ENCODE data around the gene PRKCE. TPM values are rescaled to one million over a fixed set of nuclear protein-coding genes. Genes with fewer than 3 reads are reported as not detected.
A peak's percentile ranks its signal among the peaks of the same experiment; 100 is the strongest.
"Not testable (repeated sequence)": the region's sequence is repeated elsewhere in the genome, so short reads cannot be mapped to it uniquely, and the experiment has no call there.

The PRKCE gene
- total RNA-seq, 1 donor from 2014 or later: 11.7 TPM

GRCh38 chr2:45881970-45882581 lies 230.6 kb downstream of the PRKCE start:
- intact Hi-C loops (cut with micrococcal nuclease): no loop called here
- H3K4me1 Mint-ChIP-seq (ENCODE audit: low read depth): no peaks in the 10 kb centered on the region
- no peak for DNase-seq (ENCODE audit: low spot score)
- H3K27ac Mint-ChIP-seq: no peak overlapping the region
- peaks cover 6% of the 10 kb centered on the region for H3K36me3 Mint-ChIP-seq (ENCODE audit: low read depth)
- H3K4me3 Mint-ChIP-seq: no peak overlapping the region
- H3K9me3 Mint-ChIP-seq: peaks cover 10% of the 10 kb centered on the region
- peaks cover 2% of the 10 kb centered on the region for H3K27me3 Mint-ChIP-seq (ENCODE audit: insufficient read depth)

- H3K27me3 Mint-ChIP-seq (ENCODE audit: insufficient read depth): no peaks in the 10 kb centered on the region
- H3K4me1 Mint-ChIP-seq (ENCODE audit: low read depth): no peaks in the 10 kb centered on the region
- H3K27ac Mint-ChIP-seq: no peak overlapping the region
- H3K36me3 Mint-ChIP-seq (ENCODE audit: low read depth): peaks cover 1% of the 10 kb centered on the region
- H3K4me3 Mint-ChIP-seq: no peak overlapping the region
- no peak for DNase-seq (ENCODE audit: low spot score)
- intact Hi-C loops (cut with micrococcal nuclease): no loop called here
- H3K9me3 Mint-ChIP-seq: peaks cover 2% of the 10 kb centered on the region
Measured at GRCh38 chr2:45882707-45883602, 231.5 kb downstream of the PRKCE start.

- DNase-seq (ENCODE audit: low spot score): no peak
- H3K4me3 Mint-ChIP-seq: no peak overlapping the region
- H3K36me3 Mint-ChIP-seq (ENCODE audit: low read depth): no peaks in the 10 kb centered on the region
- no peaks in the 10 kb centered on the region for H3K4me1 Mint-ChIP-seq (ENCODE audit: low read depth)
- intact Hi-C loops (cut with micrococcal nuclease): no loop called here
- no peaks in the 10 kb centered on the region for H3K27me3 Mint-ChIP-seq (ENCODE audit: insufficient read depth)
- H3K9me3 Mint-ChIP-seq: no peaks in the 10 kb centered on the region
- no peak overlapping the region for H3K27ac Mint-ChIP-seq
Measured at GRCh38 chr2:45883603-45884000, 232.1 kb downstream of the PRKCE start.

- intact Hi-C loops (cut with micrococcal nuclease): no loop called here
- Mint-ChIP-seq H3K4me3 (no peak overlapping the region), H3K36me3 (ENCODE audit: low read depth) (no peaks in the 10 kb centered on the region), H3K27me3 (ENCODE audit: insufficient read depth) (no peaks in the 10 kb centered on the region), H3K27ac (no peak overlapping the region), H3K4me1 (ENCODE audit: low read depth) (peaks cover 3% of the 10 kb centered on the region), H3K9me3 (no peaks in the 10 kb centered on the region)
- no peak for DNase-seq (ENCODE audit: low spot score)
Measured at GRCh38 chr2:45884126-45884525, 232.7 kb downstream of the PRKCE start.

- H3K9me3 Mint-ChIP-seq: no peaks in the 10 kb centered on the region
- H3K36me3 Mint-ChIP-seq (ENCODE audit: low read depth): no peaks in the 10 kb centered on the region
- intact Hi-C loops (cut with micrococcal nuclease): no loop called here
- no peaks in the 10 kb centered on the region for H3K27me3 Mint-ChIP-seq (ENCODE audit: insufficient read depth)
- H3K27ac Mint-ChIP-seq: no peak overlapping the region
- H3K4me3 Mint-ChIP-seq: no peak overlapping the region
- H3K4me1 Mint-ChIP-seq (ENCODE audit: low read depth): peaks cover 5% of the 10 kb centered on the region
- no peak for DNase-seq (ENCODE audit: low spot score)
Measured at GRCh38 chr2:45885171-45885621, 233.7 kb downstream of the PRKCE start.

DNA sequence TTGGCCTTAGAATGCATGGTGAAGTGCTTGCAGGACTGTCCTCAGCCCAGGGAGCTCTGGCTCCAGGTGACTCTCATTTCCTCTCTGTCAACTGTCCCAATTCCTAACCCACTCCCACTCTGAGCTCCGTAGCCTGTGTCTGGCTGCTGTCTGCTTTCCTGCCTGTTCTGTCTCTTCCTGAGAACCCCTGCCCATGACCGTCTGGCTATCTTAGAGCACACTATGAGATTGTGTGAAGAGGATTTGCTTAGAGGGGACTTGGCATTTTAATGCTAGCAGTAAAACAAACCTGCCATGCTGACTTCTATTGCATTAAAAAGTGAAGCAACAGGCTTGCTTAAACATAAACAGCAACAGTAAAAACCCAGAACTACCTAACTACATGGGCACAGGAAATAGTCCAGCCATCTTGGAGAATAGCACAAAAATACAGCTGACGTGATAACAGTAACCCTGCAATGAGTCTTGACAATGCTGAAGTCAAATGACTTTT lies 234.7 kb downstream of the PRKCE start:
- H3K27me3 Mint-ChIP-seq (ENCODE audit: insufficient read depth): no peaks in the 10 kb centered on the region
- H3K4me1 Mint-ChIP-seq (ENCODE audit: low read depth): peaks cover 12% of the 10 kb centered on the region
- H3K27ac Mint-ChIP-seq: no peak overlapping the region
- intact Hi-C loops (cut with micrococcal nuclease): no loop called here
- no peak for DNase-seq (ENCODE audit: low spot score)
- H3K9me3 Mint-ChIP-seq: no peaks in the 10 kb centered on the region
- H3K36me3 Mint-ChIP-seq (ENCODE audit: low read depth): no peaks in the 10 kb centered on the region
- H3K4me3 Mint-ChIP-seq: no peak overlapping the region

GRCh38 chr2:45888167-45888566 lies 236.7 kb downstream of the PRKCE start:
- Mint-ChIP-seq H3K27me3 (ENCODE audit: insufficient read depth) (no peaks in the 10 kb centered on the region), H3K27ac (no peak overlapping the region), H3K4me1 (ENCODE audit: low read depth) (peaks cover 23% of the 10 kb centered on the region), H3K4me3 (no peak overlapping the region), H3K36me3 (ENCODE audit: low read depth) (peaks cover 2% of the 10 kb centered on the region), H3K9me3 (no peaks in the 10 kb centered on the region)
- intact Hi-C loops (cut with micrococcal nuclease): no loop called here
- DNase-seq (ENCODE audit: low spot score): no peak

GRCh38 chr2:45888641-45889040 lies 237.2 kb downstream of the PRKCE start:
- Mint-ChIP-seq H3K36me3 (ENCODE audit: low read depth) (peaks cover 2% of the 10 kb centered on the region), H3K4me3 (no peak overlapping the region), H3K4me1 (ENCODE audit: low read depth) (peaks cover 23% of the 10 kb centered on the region), H3K9me3 (no peaks in the 10 kb centered on the region), H3K27ac (no peak overlapping the region), H3K27me3 (ENCODE audit: insufficient read depth) (no peaks in the 10 kb centered on the region)
- intact Hi-C loops (cut with micrococcal nuclease): no loop called here
- DNase-seq (ENCODE audit: low spot score): no peak

- Mint-ChIP-seq H3K4me3 (no peak overlapping the region), H3K9me3 (no peaks in the 10 kb centered on the region), H3K4me1 (ENCODE audit: low read depth) (peaks cover 23% of the 10 kb centered on the region), H3K36me3 (ENCODE audit: low read depth) (peaks cover 2% of the 10 kb centered on the region), H3K27ac (no peak overlapping the region), H3K27me3 (ENCODE audit: insufficient read depth) (no peaks in the 10 kb centered on the region)
- peak; percentile 5 for DNase-seq (ENCODE audit: low spot score)
- intact Hi-C loops (cut with micrococcal nuclease): no loop called here
Measured at GRCh38 chr2:45889053-45889452, 237.6 kb downstream of the PRKCE start.

GRCh38 chr2:45889620-45890370 lies 238.3 kb downstream of the PRKCE start:
- Mint-ChIP-seq H3K36me3 (ENCODE audit: low read depth) (peaks cover 2% of the 10 kb centered on the region), H3K9me3 (no peaks in the 10 kb centered on the region), H3K4me1 (ENCODE audit: low read depth) (peaks cover 23% of the 10 kb centered on the region), H3K27ac (no peak overlapping the region), H3K4me3 (no peak overlapping the region), H3K27me3 (ENCODE audit: insufficient read depth) (no peaks in the 10 kb centered on the region)
- intact Hi-C loops (cut with micrococcal nuclease): no loop called here
- DNase-seq (ENCODE audit: low spot score): no peak

DNA sequence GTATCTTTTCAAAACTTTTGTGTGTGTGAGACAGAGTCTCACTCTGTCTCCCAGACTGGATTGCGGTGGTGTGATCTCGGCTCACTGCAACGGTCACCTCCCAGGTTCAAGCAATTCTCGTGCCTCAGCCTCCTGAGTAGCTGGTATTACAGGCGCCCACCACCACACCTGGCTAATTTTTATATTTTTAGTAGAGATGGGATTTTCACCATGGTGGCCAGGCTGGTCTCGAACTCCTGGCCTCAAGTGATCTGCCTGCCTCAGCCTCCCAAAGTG lies 238.8 kb downstream of the PRKCE start:
- H3K36me3 Mint-ChIP-seq (ENCODE audit: low read depth); H3K4me3 Mint-ChIP-seq; intact Hi-C loops (cut with micrococcal nuclease); DNase-seq (ENCODE audit: low spot score); H3K27ac Mint-ChIP-seq; H3K27me3 Mint-ChIP-seq (ENCODE audit: insufficient read depth); H3K9me3 Mint-ChIP-seq: not testable (repeated sequence)
- H3K4me1 Mint-ChIP-seq (ENCODE audit: low read depth): peaks cover 23% of the 10 kb centered on the region

DNA sequence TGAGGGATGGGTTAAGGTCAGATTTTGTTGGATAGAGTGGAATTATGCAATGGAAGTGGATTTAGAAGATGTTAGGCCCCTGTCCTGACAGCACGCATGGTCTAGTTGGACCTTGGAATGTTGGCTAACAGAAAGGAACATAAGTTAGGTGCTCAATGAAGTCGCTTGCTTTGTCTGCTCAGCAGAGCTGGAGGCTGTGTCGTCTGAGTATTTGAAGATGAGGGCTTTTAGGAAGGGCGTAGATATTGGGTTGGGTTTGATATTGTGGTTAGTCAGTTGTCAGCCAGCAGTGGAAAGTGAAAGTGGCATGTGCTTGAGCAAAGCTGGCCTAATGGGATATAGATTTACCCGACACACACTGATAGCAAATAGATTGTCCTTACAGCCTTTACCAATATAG lies 239.3 kb downstream of the PRKCE start:
- Mint-ChIP-seq H3K36me3 (ENCODE audit: low read depth) (peaks cover 2% of the 10 kb centered on the region), H3K4me3 (no peak overlapping the region), H3K9me3 (no peaks in the 10 kb centered on the region), H3K27me3 (ENCODE audit: insufficient read depth) (no peaks in the 10 kb centered on the region), H3K4me1 (ENCODE audit: low read depth) (peaks cover 23% of the 10 kb centered on the region), H3K27ac (no peak overlapping the region)
- intact Hi-C loops (cut with micrococcal nuclease): no loop called here
- no peak for DNase-seq (ENCODE audit: low spot score)

All from activated T-helper 1 cell treated with anti-CD3 and anti-CD28 coated beads, Interleukin-12 subunit alpha, Interleukin-12 subunit beta, Interleukin-2, Interleukin-4 antibody, amounts not matched to agents 30 ng/mL and 10 ng/mL and 1 ng/mL, durations not matched to agents 14 hours and 24 hours and 36 hours (primary cell).